Measurements from ENCODE around the gene CDH9. TPM values are rescaled to one million over a fixed set of nuclear protein-coding genes. Genes with fewer than 3 reads are reported as not detected.
A peak's percentile ranks its signal among the peaks of the same experiment; 100 is the strongest.

Gene CDH9
- 0.10 TPM in 1 of 2 replicates, not detected in the other for total RNA-seq (2014; rRNA removed; shearing (Covaris generic))

- Histone ChIP-seq H3K36me3 (no peaks in the 10 kb centered on the region), H3K27ac (no peak within 1 kb of the TSS), H3K4me1 (no peaks in the 10 kb centered on the region), H3K4me3 (no peak within 1 kb of the TSS), H3K27me3 (no peaks in the 10 kb centered on the region), H3K9me3 (replicated peaks) (no peaks in the 10 kb centered on the region)
- DNase-seq = no peak
Observed at GRCh38 chr5:27038476-27038875, at the start of gene CDH9. TSS of gene CDH9 (minus strand) at chr5:27038586. CDS start at chr5:26988333, 50,253 bp downstream.

- DNase-seq = no peak
- no peaks in the 10 kb centered on the region for H3K27me3 ChIP-seq
- H3K9me3 ChIP-seq (replicated peaks) = no peaks in the 10 kb centered on the region
- no peak overlapping the region for H3K27ac ChIP-seq
- H3K36me3 ChIP-seq = no peaks in the 10 kb centered on the region
- no peaks in the 10 kb centered on the region for H3K4me1 ChIP-seq
- no peak overlapping the region for H3K4me3 ChIP-seq
Observed at GRCh38 chr5:27087747-27088146, 49.4 kb upstream of the CDH9 start.

GRCh38 chr5:27083449-27084415, 45.3 kb upstream of the CDH9 start:
- Histone ChIP-seq H3K9me3 (replicated peaks) (no peaks in the 10 kb centered on the region), H3K36me3 (no peaks in the 10 kb centered on the region), H3K27me3 (no peaks in the 10 kb centered on the region), H3K27ac (no peak overlapping the region), H3K4me1 (no peaks in the 10 kb centered on the region), H3K4me3 (no peak overlapping the region)
- DNase-seq = no peak

GRCh38 chr5:27080147-27080546, 41.8 kb upstream of the CDH9 start:
- no peaks in the 10 kb centered on the region for H3K27me3 ChIP-seq
- no peaks in the 10 kb centered on the region for H3K9me3 ChIP-seq (replicated peaks)
- H3K4me1 ChIP-seq = no peaks in the 10 kb centered on the region
- DNase-seq = no peak
- no peak overlapping the region for H3K4me3 ChIP-seq
- H3K27ac ChIP-seq = no peak overlapping the region
- no peaks in the 10 kb centered on the region for H3K36me3 ChIP-seq

GRCh38 chr5:27062451-27062850, 24.1 kb upstream of the CDH9 start:
- H3K4me1 ChIP-seq = no peaks in the 10 kb centered on the region

GRCh38 chr5:27048510-27048909, 10.1 kb upstream of the CDH9 start:
- Histone ChIP-seq H3K27me3 (no peaks in the 10 kb centered on the region), H3K9me3 (replicated peaks) (no peaks in the 10 kb centered on the region), H3K36me3 (no peaks in the 10 kb centered on the region), H3K4me1 (no peaks in the 10 kb centered on the region), H3K27ac (no peak overlapping the region), H3K4me3 (no peak overlapping the region)
- DNase-seq = no peak

More at GRCh38 chr5:27062451-27062850, 24.1 kb upstream of the CDH9 start:
- Histone ChIP-seq H3K27ac (no peak overlapping the region), H3K9me3 (replicated peaks) (no peaks in the 10 kb centered on the region), H3K27me3 (no peaks in the 10 kb centered on the region), H3K36me3 (no peaks in the 10 kb centered on the region), H3K4me3 (no peak overlapping the region)
- DNase-seq = no peak

- Histone ChIP-seq H3K27ac (no peak overlapping the region), H3K4me3 (no peak overlapping the region), H3K36me3 (no peaks in the 10 kb centered on the region), H3K9me3 (replicated peaks) (no peaks in the 10 kb centered on the region), H3K4me1 (no peaks in the 10 kb centered on the region), H3K27me3 (no peaks in the 10 kb centered on the region)
- no peak for DNase-seq
Observed at GRCh38 chr5:27041372-27041771, 3.0 kb upstream of the CDH9 start.

GRCh38 chr5:27034565-27034964, 3.8 kb downstream of the CDH9 start:
- Histone ChIP-seq H3K9me3 (replicated peaks) (no peaks in the 10 kb centered on the region), H3K4me3 (no peak overlapping the region)
- no peak for DNase-seq

GRCh38 chr5:27026801-27027200, 11.6 kb downstream of the CDH9 start:
- DNase-seq = no peak
- Histone ChIP-seq H3K36me3 (no peaks in the 10 kb centered on the region), H3K4me3 (no peak overlapping the region), H3K9me3 (replicated peaks) (no peaks in the 10 kb centered on the region), H3K27ac (no peak overlapping the region), H3K27me3 (no peaks in the 10 kb centered on the region), H3K4me1 (peaks cover 8% of the 10 kb centered on the region)

More at GRCh38 chr5:27034565-27034964, 3.8 kb downstream of the CDH9 start:
- Histone ChIP-seq H3K27ac (no peak overlapping the region), H3K4me1 (no peaks in the 10 kb centered on the region), H3K36me3 (no peaks in the 10 kb centered on the region), H3K27me3 (no peaks in the 10 kb centered on the region)

GRCh38 chr5:27026063-27026462, 12.3 kb downstream of the CDH9 start:
- no peaks in the 10 kb centered on the region for H3K27me3 ChIP-seq
- no peak for DNase-seq
- no peaks in the 10 kb centered on the region for H3K9me3 ChIP-seq (replicated peaks)
- H3K36me3 ChIP-seq = no peaks in the 10 kb centered on the region
- peaks cover 14% of the 10 kb centered on the region for H3K4me1 ChIP-seq
- no peak overlapping the region for H3K4me3 ChIP-seq
- H3K27ac ChIP-seq = no peak overlapping the region

GRCh38 chr5:27021471-27021870, 16.9 kb downstream of the CDH9 start:
- Histone ChIP-seq H3K4me3 (no peak overlapping the region), H3K27ac (peak overlapping the region; percentile 41), H3K36me3 (no peaks in the 10 kb centered on the region), H3K27me3 (no peaks in the 10 kb centered on the region), H3K9me3 (replicated peaks) (no peaks in the 10 kb centered on the region), H3K4me1 (peaks cover 14% of the 10 kb centered on the region)
- peak in 1 of 2 experiments; percentile 15 for DNase-seq

GRCh38 chr5:27020973-27021372, 17.4 kb downstream of the CDH9 start:
- peak in 1 of 2 experiments; percentile 48 for DNase-seq
- Histone ChIP-seq H3K36me3 (no peaks in the 10 kb centered on the region), H3K9me3 (replicated peaks) (no peaks in the 10 kb centered on the region), H3K4me3 (no peak overlapping the region), H3K27me3 (no peaks in the 10 kb centered on the region), H3K4me1 (peaks cover 14% of the 10 kb centered on the region), H3K27ac (no peak overlapping the region)

- H3K27ac ChIP-seq = no peak overlapping the region
- H3K36me3 ChIP-seq = no peaks in the 10 kb centered on the region
- no peaks in the 10 kb centered on the region for H3K27me3 ChIP-seq
- H3K4me1 ChIP-seq = no peaks in the 10 kb centered on the region
- H3K9me3 ChIP-seq (replicated peaks) = no peaks in the 10 kb centered on the region
- no peak overlapping the region for H3K4me3 ChIP-seq
- DNase-seq = no peak
Observed at GRCh38 chr5:27015758-27016157, 22.6 kb downstream of the CDH9 start.

GRCh38 chr5:27011274-27011673, 27.1 kb downstream of the CDH9 start:
- Histone ChIP-seq H3K36me3 (no peaks in the 10 kb centered on the region), H3K4me1 (no peaks in the 10 kb centered on the region), H3K4me3 (no peak overlapping the region), H3K9me3 (replicated peaks) (no peaks in the 10 kb centered on the region), H3K27ac (no peak overlapping the region), H3K27me3 (no peaks in the 10 kb centered on the region)
- no peak for DNase-seq

GRCh38 chr5:27010646-27011045, 27.7 kb downstream of the CDH9 start:
- H3K36me3 ChIP-seq = no peaks in the 10 kb centered on the region
- H3K27me3 ChIP-seq = no peaks in the 10 kb centered on the region
- no peaks in the 10 kb centered on the region for H3K4me1 ChIP-seq
- no peak overlapping the region for H3K4me3 ChIP-seq
- H3K27ac ChIP-seq = no peak overlapping the region
- no peak for DNase-seq
- no peaks in the 10 kb centered on the region for H3K9me3 ChIP-seq (replicated peaks)

GRCh38 chr5:27009540-27009915, 28.9 kb downstream of the CDH9 start:
- DNase-seq = no peak

More at GRCh38 chr5:27009540-27009915, 28.9 kb downstream of the CDH9 start:
- no peaks in the 10 kb centered on the region for H3K9me3 ChIP-seq (replicated peaks)
- H3K4me1 ChIP-seq = no peaks in the 10 kb centered on the region
- H3K36me3 ChIP-seq = no peaks in the 10 kb centered on the region
- H3K4me3 ChIP-seq = no peak overlapping the region
- H3K27me3 ChIP-seq = no peaks in the 10 kb centered on the region
- H3K27ac ChIP-seq = no peak overlapping the region
